IPS-15b (cell line): Measurements from ENCODE around the gene PLSCR4.

Source experiments
- H3K27me3 ChIP-seq: one replicate; pipeline ENCODE4 v1.6.1; 2013; ENCODE audit warnings: low read length; ENCODE audit not compliant: control insufficient read depth, insufficient read depth
- H3K36me3 ChIP-seq: one replicate; pipeline ENCODE4 v1.6.1; 2013; ENCODE audit warnings: low read length; ENCODE audit not compliant: control insufficient read depth, insufficient read depth
- H3K4me1 ChIP-seq: one replicate; pipeline ENCODE4 v1.6.1; 2013; ENCODE audit warnings: mild to moderate bottlenecking, low read length; ENCODE audit not compliant: control insufficient read depth, insufficient read depth
- H3K4me3 ChIP-seq: one replicate; pipeline ENCODE4 v1.5.1; 2013; ENCODE audit warnings: low read depth, low read length
- H3K9ac ChIP-seq: one replicate; pipeline ENCODE4 v1.6.1; 2013; ENCODE audit warnings: low read depth, mild to moderate bottlenecking, low read length
- H3K9me3 ChIP-seq: one replicate; pipeline ENCODE4 v1.6.1; 2013; ENCODE audit warnings: mild to moderate bottlenecking, low read length; ENCODE audit not compliant: control insufficient read depth, insufficient read depth

PLSCR4 gene

GRCh38 chr3:146164971-146165769 lies 85.7 kb downstream of the PLSCR4 start:
- Histone ChIP-seq H3K4me1 (no peaks in the 10 kb centered on the region), H3K9ac (no peak overlapping the region), H3K36me3 (no peaks in the 10 kb centered on the region), H3K9me3 (no peaks in the 10 kb centered on the region), H3K27me3 (peaks cover 14% of the 10 kb centered on the region), H3K4me3 (no peak overlapping the region)

GRCh38 chr3:146164506-146164905 lies 86.4 kb downstream of the PLSCR4 start:
- no peak overlapping the region for H3K9ac ChIP-seq
- no peak overlapping the region for H3K4me3 ChIP-seq
- no peaks in the 10 kb centered on the region for H3K36me3 ChIP-seq
- no peaks in the 10 kb centered on the region for H3K9me3 ChIP-seq
- peaks cover 14% of the 10 kb centered on the region for H3K27me3 ChIP-seq
- peaks cover 2% of the 10 kb centered on the region for H3K4me1 ChIP-seq

- Histone ChIP-seq H3K9me3 (no peaks in the 10 kb centered on the region), H3K9ac (no peak overlapping the region), H3K27me3 (peaks cover 14% of the 10 kb centered on the region), H3K4me1 (peaks cover 2% of the 10 kb centered on the region), H3K4me3 (no peak overlapping the region), H3K36me3 (no peaks in the 10 kb centered on the region)
Observed at GRCh38 chr3:146164071-146164470, 86.8 kb downstream of the PLSCR4 start.

GRCh38 chr3:146163584-146163983 lies 87.3 kb downstream of the PLSCR4 start:
- Histone ChIP-seq H3K36me3 (no peaks in the 10 kb centered on the region), H3K9me3 (no peaks in the 10 kb centered on the region), H3K4me1 (peaks cover 2% of the 10 kb centered on the region), H3K27me3 (peaks cover 14% of the 10 kb centered on the region), H3K9ac (no peak overlapping the region), H3K4me3 (no peak overlapping the region)

- Histone ChIP-seq H3K4me1 (peaks cover 2% of the 10 kb centered on the region), H3K9me3 (no peaks in the 10 kb centered on the region), H3K4me3 (no peak overlapping the region), H3K27me3 (peaks cover 14% of the 10 kb centered on the region), H3K9ac (no peak overlapping the region), H3K36me3 (no peaks in the 10 kb centered on the region)
Observed at GRCh38 chr3:146162561-146162960, 88.3 kb downstream of the PLSCR4 start.

GRCh38 chr3:146161663-146162002 lies 89.3 kb downstream of the PLSCR4 start:
- H3K27me3 ChIP-seq: peaks cover 14% of the 10 kb centered on the region
- peak overlapping the region; percentile 66 for H3K9ac ChIP-seq
- no peaks in the 10 kb centered on the region for H3K36me3 ChIP-seq
- H3K9me3 ChIP-seq: no peaks in the 10 kb centered on the region
- H3K4me1 ChIP-seq: peaks cover 2% of the 10 kb centered on the region
- H3K4me3 ChIP-seq: peak overlapping the region; percentile 69

GRCh38 chr3:146160964-146161662 lies 89.8 kb downstream of the PLSCR4 start, which contains the start of gene PLOD2:
Gene PLOD2, minus strand, starts transcription at chr3:146161184. Its CDS starts 195 bp downstream, at chr3:146160989.
- peak within 1 kb of the TSS; percentile 69 for H3K4me3 ChIP-seq
- H3K36me3 ChIP-seq: no peaks in the 10 kb centered on the region
- peak within 1 kb of the TSS; percentile 71 for H3K9ac ChIP-seq
- H3K9me3 ChIP-seq: no peaks in the 10 kb centered on the region
- peaks cover 14% of the 10 kb centered on the region for H3K27me3 ChIP-seq
- peaks cover 2% of the 10 kb centered on the region for H3K4me1 ChIP-seq

GRCh38 chr3:146160321-146160963 lies 90.5 kb downstream of the PLSCR4 start:
- Histone ChIP-seq H3K9me3 (no peaks in the 10 kb centered on the region), H3K36me3 (no peaks in the 10 kb centered on the region), H3K27me3 (peaks cover 14% of the 10 kb centered on the region), H3K4me3 (peak overlapping the region; percentile 69), H3K9ac (peak overlapping the region; percentile 71), H3K4me1 (peaks cover 2% of the 10 kb centered on the region)

- H3K4me1 ChIP-seq: peaks cover 2% of the 10 kb centered on the region
- no peaks in the 10 kb centered on the region for H3K9me3 ChIP-seq
- peak overlapping the region; percentile 69 for H3K4me3 ChIP-seq
- peak overlapping the region; percentile 71 for H3K9ac ChIP-seq
- peaks cover 14% of the 10 kb centered on the region for H3K27me3 ChIP-seq
- no peaks in the 10 kb centered on the region for H3K36me3 ChIP-seq
Observed at GRCh38 chr3:146159616-146160320, 91.1 kb downstream of the PLSCR4 start.

- Histone ChIP-seq H3K9ac (no peak overlapping the region), H3K9me3 (no peaks in the 10 kb centered on the region), H3K4me1 (peaks cover 2% of the 10 kb centered on the region), H3K36me3 (no peaks in the 10 kb centered on the region), H3K4me3 (no peak overlapping the region), H3K27me3 (peaks cover 14% of the 10 kb centered on the region)
Observed at GRCh38 chr3:146159037-146159436, 91.9 kb downstream of the PLSCR4 start.

GRCh38 chr3:146157325-146158060 lies 93.4 kb downstream of the PLSCR4 start:
- H3K4me1 ChIP-seq: peaks cover 5% of the 10 kb centered on the region
- H3K27me3 ChIP-seq: peaks cover 11% of the 10 kb centered on the region
- no peaks in the 10 kb centered on the region for H3K9me3 ChIP-seq
- no peak overlapping the region for H3K9ac ChIP-seq
- no peaks in the 10 kb centered on the region for H3K36me3 ChIP-seq
- H3K4me3 ChIP-seq: no peak overlapping the region
